ENCODE data around the gene SEC24B.

SEC24B gene

GRCh38 chr4:109589119-109589518 is 155.5 kb downstream of the SEC24B start:
- DNase-seq: no peak

GRCh38 chr4:109589605-109590004 is 156.0 kb downstream of the SEC24B start:
- no peak for DNase-seq
